Activated T-helper 1 cell treated with anti-CD3 and anti-CD28 coated beads, Interleukin-12 subunit alpha, Interleukin-12 subunit beta, Interleukin-2, Interleukin-4 antibody, amounts not matched to agents 30 ng/mL and 10 ng/mL and 1 ng/mL, durations not matched to agents 14 hours and 24 hours and 36 hours (primary cell): ENCODE results near the gene ABRACL. TPM values are rescaled to one million over a fixed set of nuclear protein-coding genes. Genes with fewer than 3 reads are reported as not detected.
"Not testable (repeated sequence)": the region's sequence is repeated elsewhere in the genome, so short reads cannot be mapped to it uniquely, and the experiment has no call there.

ENCODE experiments used
- DNase-seq: peaks from one replicate; pipeline ENCODE4 v3.0.0; 2021; ENCODE audit warnings: low spot score
- H3K27ac Mint-ChIP-seq: one replicate; pipeline ENCODE4 v1.8.0; 2021; ENCODE audit warnings: mild to moderate bottlenecking, mixed read lengths
- H3K27me3 Mint-ChIP-seq: one replicate; pipeline ENCODE4 v1.8.0; 2022; ENCODE audit warnings: mild to moderate bottlenecking, moderate library complexity, mixed read lengths; ENCODE audit not compliant: insufficient read depth
- H3K36me3 Mint-ChIP-seq: one replicate; pipeline ENCODE4 v1.8.0; 2021; ENCODE audit warnings: low read depth, mixed read lengths
- H3K4me1 Mint-ChIP-seq: one replicate; pipeline ENCODE4 v1.8.0; 2021; ENCODE audit warnings: low read depth, mixed read lengths
- H3K4me3 Mint-ChIP-seq: one replicate; pipeline ENCODE4 v1.8.0; 2021; ENCODE audit warnings: mild to moderate bottlenecking, moderate library complexity, mixed read lengths
- H3K9me3 Mint-ChIP-seq: one replicate; pipeline ENCODE4 v1.8.0; 2021; ENCODE audit warnings: mixed read lengths
- intact Hi-C: fragments of 100-400 bp; cut with micrococcal nuclease; formaldehyde crosslinking; loops from one replicate; pipeline ENCODE4 v1.15.1; 2024
- total RNA-seq: library from RNA; stranded (reverse); gene quantifications from 2 replicates; pipeline ENCODE4 v1.2.3, GENCODE V29; 2022

The ABRACL gene
- total RNA-seq, 1 donor from 2014 or later, result 129 TPM

- intact Hi-C loops, DNase-seq, H3K27ac Mint-ChIP-seq, H3K4me3 Mint-ChIP-seq, H3K27me3 Mint-ChIP-seq, H3K9me3 Mint-ChIP-seq, H3K36me3 Mint-ChIP-seq, H3K4me1 Mint-ChIP-seq: not testable (repeated sequence)
These were observed 21.7 kb downstream of the ABRACL start for GRCh38 chr6:139050131-139050769.

- peaks cover 1% of the 10 kb centered on the region for H3K27me3 Mint-ChIP-seq
- H3K36me3 Mint-ChIP-seq, result no peaks in the 10 kb centered on the region
- no peak overlapping the region for H3K4me3 Mint-ChIP-seq
- H3K9me3 Mint-ChIP-seq, result no peaks in the 10 kb centered on the region
- intact Hi-C loops, result no loop called here
- no peak overlapping the region for H3K27ac Mint-ChIP-seq
- DNase-seq, result no peak
- H3K4me1 Mint-ChIP-seq, result no peaks in the 10 kb centered on the region
These were observed 22.3 kb downstream of the ABRACL start for GRCh38 chr6:139050770-139051313.

- H3K27me3 Mint-ChIP-seq, result peaks cover 1% of the 10 kb centered on the region
- intact Hi-C loops, result no loop called here
- no peaks in the 10 kb centered on the region for H3K9me3 Mint-ChIP-seq
These were observed 23.0 kb downstream of the ABRACL start for GRCh38 chr6:139051396-139052060.

GRCh38 chr6:139053382-139053781, 24.8 kb downstream of the ABRACL start:
- H3K4me1 Mint-ChIP-seq, result no peaks in the 10 kb centered on the region
- no peak for DNase-seq
- no peak overlapping the region for H3K4me3 Mint-ChIP-seq

More at GRCh38 chr6:139051396-139052060, 23.0 kb downstream of the ABRACL start:
- H3K4me1 Mint-ChIP-seq, result no peaks in the 10 kb centered on the region
- DNase-seq, result no peak
- no peaks in the 10 kb centered on the region for H3K36me3 Mint-ChIP-seq
- H3K27ac Mint-ChIP-seq, result no peak overlapping the region
- H3K4me3 Mint-ChIP-seq, result no peak overlapping the region

GRCh38 chr6:139054001-139054400, 25.5 kb downstream of the ABRACL start:
- peaks cover 1% of the 10 kb centered on the region for H3K27me3 Mint-ChIP-seq
- H3K27ac Mint-ChIP-seq, result no peak overlapping the region
- H3K36me3 Mint-ChIP-seq, result no peaks in the 10 kb centered on the region
- H3K9me3 Mint-ChIP-seq, result no peaks in the 10 kb centered on the region
- H3K4me3 Mint-ChIP-seq, result no peak overlapping the region
- H3K4me1 Mint-ChIP-seq, result no peaks in the 10 kb centered on the region
- DNase-seq, result no peak
- intact Hi-C loops, result no loop called here

More at GRCh38 chr6:139053382-139053781, 24.8 kb downstream of the ABRACL start:
- H3K36me3 Mint-ChIP-seq, result no peaks in the 10 kb centered on the region
- H3K27me3 Mint-ChIP-seq, result peaks cover 1% of the 10 kb centered on the region
- no peaks in the 10 kb centered on the region for H3K9me3 Mint-ChIP-seq
- intact Hi-C loops, result no loop called here
- no peak overlapping the region for H3K27ac Mint-ChIP-seq

GRCh38 chr6:139055709-139056108, 27.2 kb downstream of the ABRACL start:
- no peak for DNase-seq
- intact Hi-C loops, result no loop called here
- Mint-ChIP-seq H3K9me3 (no peaks in the 10 kb centered on the region), H3K4me3 (no peak overlapping the region), H3K27me3 (peaks cover 1% of the 10 kb centered on the region), H3K36me3 (no peaks in the 10 kb centered on the region), H3K4me1 (peaks cover 7% of the 10 kb centered on the region), H3K27ac (no peak overlapping the region)

- no peaks in the 10 kb centered on the region for H3K27me3 Mint-ChIP-seq
- H3K27ac Mint-ChIP-seq, result no peak overlapping the region
- H3K4me3 Mint-ChIP-seq, result no peak overlapping the region
- peaks cover 7% of the 10 kb centered on the region for H3K4me1 Mint-ChIP-seq
- DNase-seq, result no peak
- no peaks in the 10 kb centered on the region for H3K36me3 Mint-ChIP-seq
- H3K9me3 Mint-ChIP-seq, result no peaks in the 10 kb centered on the region
- intact Hi-C loops, result no loop called here
These were observed 29.5 kb downstream of the ABRACL start for GRCh38 chr6:139058029-139058428.

- H3K27me3 Mint-ChIP-seq, result no peaks in the 10 kb centered on the region
- no peak for DNase-seq
- H3K27ac Mint-ChIP-seq, result no peak overlapping the region
- peaks cover 7% of the 10 kb centered on the region for H3K4me1 Mint-ChIP-seq
- H3K4me3 Mint-ChIP-seq, result no peak overlapping the region
- H3K36me3 Mint-ChIP-seq, result no peaks in the 10 kb centered on the region
- no peaks in the 10 kb centered on the region for H3K9me3 Mint-ChIP-seq
- intact Hi-C loops, result no loop called here
These were observed 31.8 kb downstream of the ABRACL start for GRCh38 chr6:139060332-139060731.

GRCh38 chr6:139062932-139063646, 34.5 kb downstream of the ABRACL start:
- no peak for DNase-seq
- Mint-ChIP-seq H3K27ac (no peak overlapping the region), H3K27me3 (peaks cover 1% of the 10 kb centered on the region), H3K9me3 (no peaks in the 10 kb centered on the region), H3K4me3 (no peak overlapping the region), H3K4me1 (peaks cover 7% of the 10 kb centered on the region), H3K36me3 (no peaks in the 10 kb centered on the region)
- intact Hi-C loops, result no loop called here

- intact Hi-C loops, result no loop called here
- no peak overlapping the region for H3K4me3 Mint-ChIP-seq
- DNase-seq, result no peak
- no peaks in the 10 kb centered on the region for H3K36me3 Mint-ChIP-seq
- no peak overlapping the region for H3K27ac Mint-ChIP-seq
- peaks cover 6% of the 10 kb centered on the region for H3K27me3 Mint-ChIP-seq
- H3K9me3 Mint-ChIP-seq, result no peaks in the 10 kb centered on the region
- peaks cover 6% of the 10 kb centered on the region for H3K4me1 Mint-ChIP-seq
These were observed 36.6 kb downstream of the ABRACL start for GRCh38 chr6:139064981-139065665.

- Mint-ChIP-seq H3K27me3 (peaks cover 6% of the 10 kb centered on the region), H3K36me3 (no peaks in the 10 kb centered on the region), H3K9me3 (no peaks in the 10 kb centered on the region), H3K27ac (no peak overlapping the region), H3K4me1 (no peaks in the 10 kb centered on the region), H3K4me3 (no peak overlapping the region)
- intact Hi-C loops, result no loop called here
- no peak for DNase-seq
These were observed 37.5 kb downstream of the ABRACL start for GRCh38 chr6:139066080-139066479.

GRCh38 chr6:139068846-139069245, 40.3 kb downstream of the ABRACL start:
- Mint-ChIP-seq H3K36me3 (no peaks in the 10 kb centered on the region), H3K27ac (no peak overlapping the region), H3K9me3 (no peaks in the 10 kb centered on the region), H3K4me1 (no peaks in the 10 kb centered on the region), H3K27me3 (peaks cover 6% of the 10 kb centered on the region), H3K4me3 (no peak overlapping the region)
- DNase-seq, result no peak
- intact Hi-C loops, result no loop called here
